BLaER1 treated with 17β-estradiol and CSF1 and Interleukin-3, amounts not matched to agents 10 nM and 100 nM (cell line): ENCODE results near the gene FBXW11.
"Not testable (repeated sequence)": the region's sequence is repeated elsewhere in the genome, so short reads cannot be mapped to it uniquely, and the experiment has no call there.

ENCODE experiments used
- H3K27ac ChIP-seq, 11 experiments: shearing (Covaris generic); formaldehyde crosslinking; 2 replicates each; pipeline ENCODE4 v1.8.1; 2022
- H3K27me3 ChIP-seq, 11 experiments: shearing (Covaris generic); formaldehyde crosslinking; 2 replicates each; pipeline ENCODE4 v1.8.1; 2022
- H3K36me3 ChIP-seq, 11 experiments: shearing (Covaris generic); formaldehyde crosslinking; 2 replicates each; pipeline ENCODE4 v1.8.1; 2022
- H3K4me1 ChIP-seq, 10 experiments: shearing (Covaris generic); formaldehyde crosslinking; 2 replicates each; pipeline ENCODE4 v1.8.1; 2022
- H3K4me2 ChIP-seq, 11 experiments: shearing (Covaris generic); formaldehyde crosslinking; 2 replicates each; pipeline ENCODE4 v1.8.1; 2022
- H3K4me3 ChIP-seq, 10 experiments: shearing (Covaris generic); formaldehyde crosslinking; 2 replicates each; pipeline ENCODE4 v1.8.1; 2022
- H3K9ac ChIP-seq, 11 experiments: shearing (Covaris generic); formaldehyde crosslinking; 2 replicates each; pipeline ENCODE4 v1.8.1; 2022
- H3K9me3 ChIP-seq, 11 experiments: shearing (Covaris generic); formaldehyde crosslinking; replicated peaks in 1 of 11; 2 replicates each; pipeline ENCODE4 v1.8.1; 2022
- H4K20me1 ChIP-seq, 11 experiments: shearing (Covaris generic); formaldehyde crosslinking; 2 replicates each; pipeline ENCODE4 v1.8.1; 2022
- Cebpa-rat ChIP-seq, 11 experiments: shearing (Covaris generic); IDR thresholded peaks; 2 replicates each; pipeline ENCODE4 v1.8.1; 2022

The FBXW11 gene

DNA sequence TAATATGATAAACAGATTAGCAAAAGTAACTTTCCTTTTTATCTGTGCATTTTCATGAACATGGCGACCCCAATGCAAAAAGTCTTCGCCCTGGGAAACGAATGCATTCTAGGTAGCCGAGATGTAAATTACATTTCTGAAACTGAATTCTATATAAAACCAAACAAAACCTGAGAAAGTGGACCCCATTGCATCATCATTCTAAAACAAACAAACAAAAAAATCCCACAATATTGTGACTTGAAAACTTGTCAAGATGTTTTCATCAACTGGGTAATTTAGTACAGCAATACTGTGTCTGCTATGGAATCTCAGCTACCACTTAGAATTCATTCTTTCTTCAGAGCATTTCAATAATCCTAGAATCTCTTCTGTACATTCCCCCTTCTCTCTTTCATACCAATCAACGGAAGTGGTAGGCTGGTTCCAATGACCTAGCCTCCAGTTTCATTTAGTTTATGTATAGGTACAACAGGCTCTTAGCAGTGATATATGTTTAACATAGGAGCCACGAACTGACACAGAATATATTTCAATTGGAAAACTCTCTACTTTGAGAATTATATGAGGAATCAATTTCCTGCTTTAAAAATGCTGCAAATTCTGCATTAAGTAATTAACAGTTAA is 85.6 kb downstream of the FBXW11 start:
- Histone ChIP-seq H3K27ac (no peak overlapping the region), H3K4me3 (no peak overlapping the region), H3K9me3 (peaks cover 17 to 24% (median 22%) of the 10 kb centered on the region in 11 experiments), H3K9ac (no peak overlapping the region), H3K36me3 (peaks cover 0 to 28% (median 17%) of the 10 kb centered on the region in 11 experiments; a peak in 18 of 22 replicates), H4K20me1 (peaks cover 36 to 97% (median 69%) of the 10 kb centered on the region in 11 experiments), H3K4me1 (peaks cover 0 to 14% (median 12%) of the 10 kb centered on the region in 10 experiments; a peak in 15 of 20 replicates), H3K27me3 (no peaks in the 10 kb centered on the region), H3K4me2 (no peak overlapping the region)
- no peak for TF ChIP-seq Cebpa-rat (IDR thresholded peaks at IDR 0.05)

- Histone ChIP-seq H4K20me1 (peaks cover 63 to 100% (median 96%) of the 10 kb centered on the region in 11 experiments; a peak in 21 of 22 replicates), H3K4me1 (peaks cover 20 to 48% (median 33%) of the 10 kb centered on the region in 10 experiments)
- H3K4me3 ChIP-seq, H3K36me3 ChIP-seq, H3K9ac ChIP-seq, H3K9me3 ChIP-seq, H3K27me3 ChIP-seq, H3K4me2 ChIP-seq, H3K27ac ChIP-seq: not testable (repeated sequence)
These were observed 90.7 kb downstream of the FBXW11 start for GRCh38 chr5:171915700-171916099.

DNA sequence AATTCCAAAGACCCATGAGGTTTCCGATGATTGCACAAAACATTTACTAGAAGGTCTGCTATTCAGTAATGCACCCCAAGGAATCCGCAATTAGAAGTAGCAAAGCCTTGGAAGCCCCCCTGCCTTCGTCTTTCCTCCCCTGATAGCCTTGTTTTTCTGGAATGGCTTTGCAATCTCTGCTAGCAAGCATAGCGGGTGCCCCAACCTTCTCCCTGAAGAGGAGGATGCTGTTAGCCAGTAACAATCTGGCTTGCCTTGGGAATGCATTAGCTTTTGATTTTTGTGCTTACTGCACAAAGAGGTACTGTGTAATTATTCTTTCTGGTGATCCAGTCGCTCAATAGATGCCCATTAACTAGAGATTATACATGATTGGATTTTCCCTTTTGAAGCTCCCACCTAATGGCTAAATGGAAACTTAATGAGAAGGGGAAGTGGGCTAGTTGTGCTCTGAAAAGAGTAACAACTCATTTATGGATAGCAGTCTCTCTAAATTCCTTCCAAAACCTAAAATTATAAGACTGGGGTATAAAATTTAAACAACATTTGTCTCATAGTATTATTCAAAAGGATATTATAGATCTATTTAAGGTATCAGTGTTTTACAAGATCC is 91.6 kb downstream of the FBXW11 start:
- H4K20me1 ChIP-seq, result peaks cover 62 to 99% (median 95%) of the 10 kb centered on the region in 11 experiments; a peak in 21 of 22 replicates
- peaks cover 7 to 17% (median 9%) of the 10 kb centered on the region in 11 experiments for H3K36me3 ChIP-seq
- H3K4me2 ChIP-seq, result no peak overlapping the region
- no peaks in the 10 kb centered on the region for H3K9me3 ChIP-seq
- TF ChIP-seq Cebpa-rat (IDR thresholded peaks at IDR 0.05), result no peak
- H3K4me1 ChIP-seq, result peaks cover 20 to 48% (median 33%) of the 10 kb centered on the region in 10 experiments
- no peak overlapping the region for H3K9ac ChIP-seq
- H3K4me3 ChIP-seq, result no peak overlapping the region
- H3K27ac ChIP-seq, result no peak overlapping the region
- no peaks in the 10 kb centered on the region for H3K27me3 ChIP-seq

DNA sequence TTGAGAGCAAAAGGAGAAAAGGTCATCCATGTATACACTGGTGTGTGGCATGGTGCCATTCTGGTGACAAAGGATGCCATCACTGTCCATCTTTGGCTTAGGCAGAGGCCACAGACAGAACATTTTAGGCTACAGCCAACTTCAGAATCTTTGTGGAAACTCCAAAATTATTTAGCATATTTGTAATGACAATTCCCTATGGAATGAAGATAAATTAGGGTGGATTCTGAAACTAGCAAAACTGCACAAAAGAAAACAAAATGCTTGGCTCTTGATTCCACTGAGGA is 92.5 kb downstream of the FBXW11 start:
- Histone ChIP-seq H3K4me1 (peaks cover 20 to 46% (median 32%) of the 10 kb centered on the region in 10 experiments), H4K20me1 (peaks cover 60 to 99% (median 93%) of the 10 kb centered on the region in 11 experiments; a peak in 21 of 22 replicates), H3K4me2 (peak overlapping the region; percentile 23 to 46 (median 38); a peak in 20 of 22 replicates), H3K9ac (no peak overlapping the region), H3K36me3 (peaks cover 16 to 26% (median 18%) of the 10 kb centered on the region in 11 experiments), H3K27ac (no peak overlapping the region), H3K9me3 (no peaks in the 10 kb centered on the region), H3K27me3 (no peaks in the 10 kb centered on the region), H3K4me3 (no peak overlapping the region)
- TF ChIP-seq Cebpa-rat (IDR thresholded peaks at IDR 0.05), result no peak

DNA sequence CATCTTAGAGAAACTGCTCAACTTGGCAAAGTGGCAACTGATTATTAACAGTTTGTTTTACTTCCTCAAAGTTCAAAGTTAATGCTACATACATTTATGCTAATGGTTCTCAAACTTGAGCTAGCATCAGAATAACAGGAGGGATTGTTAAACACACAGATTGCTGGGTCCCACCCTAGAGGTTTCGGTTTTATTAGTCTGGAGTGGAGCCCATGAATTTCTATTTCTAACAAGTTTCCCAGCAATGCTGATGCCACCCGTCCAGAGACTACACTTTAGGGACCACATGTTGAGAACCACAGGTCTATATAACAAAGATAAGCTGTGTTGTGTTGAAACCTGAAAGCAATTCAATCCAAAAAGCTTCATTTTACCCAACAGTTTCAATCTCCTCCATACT is 95.3 kb downstream of the FBXW11 start:
- no peak overlapping the region for H3K27ac ChIP-seq
- TF ChIP-seq Cebpa-rat (IDR thresholded peaks at IDR 0.05), result no peak
- H3K4me1 ChIP-seq, result peaks cover 30 to 45% (median 34%) of the 10 kb centered on the region in 10 experiments
- no peaks in the 10 kb centered on the region for H3K9me3 ChIP-seq
- H3K27me3 ChIP-seq, result no peaks in the 10 kb centered on the region
- no peak overlapping the region for H3K4me3 ChIP-seq
- no peak overlapping the region for H3K4me2 ChIP-seq
- H4K20me1 ChIP-seq, result peaks cover 70 to 99% (median 92%) of the 10 kb centered on the region in 11 experiments
- peaks cover 19 to 33% (median 25%) of the 10 kb centered on the region in 11 experiments for H3K36me3 ChIP-seq
- 0 out of 22 replicates have a peak overlapping the region, but pooled peaks of 1 of the 11 experiments have one; percentile 3 for H3K9ac ChIP-seq

DNA sequence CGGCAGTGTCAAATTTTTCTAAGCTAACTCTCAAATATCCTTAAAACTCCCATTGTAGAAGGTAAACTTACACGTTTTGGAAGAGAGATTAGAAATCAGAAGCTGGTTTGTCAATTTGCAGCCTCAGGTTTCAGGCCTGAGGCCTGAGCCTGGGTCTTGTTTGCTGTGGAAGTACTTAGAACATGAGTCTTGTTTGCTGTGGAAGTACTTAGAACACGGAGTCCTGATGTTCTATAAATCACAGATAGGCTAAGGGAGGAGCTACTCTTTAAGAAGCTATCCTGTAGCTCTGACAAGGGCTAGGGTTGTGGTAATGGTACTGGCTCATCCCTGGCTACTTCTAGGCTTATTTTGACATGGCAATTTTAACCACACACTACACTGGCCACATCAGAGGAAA is 97.8 kb downstream of the FBXW11 start:
- H3K4me2 ChIP-seq, result no peak overlapping the region
- H3K4me3 ChIP-seq, result no peak overlapping the region
- H3K36me3 ChIP-seq, result peaks cover 20 to 44% (median 30%) of the 10 kb centered on the region in 11 experiments
- no peak overlapping the region for H3K9ac ChIP-seq
- H3K4me1 ChIP-seq, result peaks cover 33 to 52% (median 39%) of the 10 kb centered on the region in 10 experiments
- H3K27ac ChIP-seq, result no peak overlapping the region
- no peak for TF ChIP-seq Cebpa-rat (IDR thresholded peaks at IDR 0.05)
- no peaks in the 10 kb centered on the region for H3K9me3 ChIP-seq
- no peaks in the 10 kb centered on the region for H3K27me3 ChIP-seq
- peaks cover 63 to 100% (median 97%) of the 10 kb centered on the region in 11 experiments for H4K20me1 ChIP-seq

- H3K4me1 ChIP-seq, result peaks cover 28 to 44% (median 34%) of the 10 kb centered on the region in 10 experiments
- no peak overlapping the region for H3K27ac ChIP-seq
- H3K27me3 ChIP-seq, result no peaks in the 10 kb centered on the region
- H3K36me3 ChIP-seq, result peaks cover 20 to 52% (median 35%) of the 10 kb centered on the region in 11 experiments
- no peak overlapping the region for H3K4me3 ChIP-seq
- H3K4me2 ChIP-seq, result no peak overlapping the region
- no peak overlapping the region for H3K9ac ChIP-seq
- no peak for TF ChIP-seq Cebpa-rat (IDR thresholded peaks at IDR 0.05)
- peaks cover 70 to 100% (median 96%) of the 10 kb centered on the region in 11 experiments for H4K20me1 ChIP-seq
- no peaks in the 10 kb centered on the region for H3K9me3 ChIP-seq
These were observed 98.6 kb downstream of the FBXW11 start for GRCh38 chr5:171907725-171908343.

DNA sequence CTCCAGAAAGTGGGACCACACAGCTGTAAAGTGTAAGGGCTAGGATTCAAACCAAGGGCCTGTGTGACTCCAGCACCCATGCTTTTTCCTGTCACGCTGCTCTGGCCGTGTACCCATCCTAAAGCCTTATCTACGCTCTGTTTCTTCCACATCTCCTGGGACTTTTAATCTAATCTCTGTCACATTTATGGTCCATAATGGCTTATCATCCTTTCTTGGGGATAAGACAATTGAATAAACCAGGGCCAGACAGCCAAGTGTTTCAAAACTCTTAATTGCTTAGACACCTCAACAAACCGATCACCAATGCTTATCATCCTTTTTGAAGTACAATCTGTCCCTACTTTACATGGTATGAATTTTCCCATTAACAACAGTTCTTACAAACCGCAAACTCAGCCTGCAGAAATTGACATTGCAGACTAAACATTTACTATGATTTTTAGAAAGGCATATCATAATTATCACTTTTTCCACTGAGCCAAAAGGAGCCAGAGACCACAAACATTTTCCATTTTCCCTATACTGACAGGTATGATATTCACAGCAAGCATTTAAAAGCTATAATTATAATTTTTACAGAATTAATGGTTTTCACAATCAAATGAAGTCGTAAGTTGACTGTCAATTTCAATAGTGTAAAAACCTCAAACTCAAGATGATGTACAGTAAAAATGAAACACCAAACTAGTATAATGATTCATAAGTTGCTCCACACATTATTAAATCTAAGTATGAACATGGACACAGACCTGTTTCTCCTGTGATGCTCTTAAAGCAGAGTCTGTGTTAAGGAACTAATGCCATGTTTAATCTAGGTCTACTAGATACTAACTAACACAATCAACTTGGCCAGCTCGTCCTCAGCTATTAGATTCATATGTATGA is 99.5 kb downstream of the FBXW11 start:
- H3K4me2 ChIP-seq, result peak overlapping the region; percentile 18 to 81 (median 61); a peak in 21 of 22 replicates
- H3K9ac ChIP-seq, result peak overlapping the region in 3 of 11 experiments; percentile 12 to 17 (median 13); a peak in 3 of 22 replicates
- peaks cover 68 to 100% (median 95%) of the 10 kb centered on the region in 11 experiments for H4K20me1 ChIP-seq
- H3K27ac ChIP-seq, result no peak overlapping the region
- H3K36me3 ChIP-seq, result peaks cover 20 to 61% (median 36%) of the 10 kb centered on the region in 11 experiments
- H3K4me3 ChIP-seq, result no peak overlapping the region
- H3K4me1 ChIP-seq, result peaks cover 25 to 41% (median 33%) of the 10 kb centered on the region in 10 experiments
- no peak for TF ChIP-seq Cebpa-rat (IDR thresholded peaks at IDR 0.05)
- no peaks in the 10 kb centered on the region for H3K27me3 ChIP-seq
- H3K9me3 ChIP-seq, result no peaks in the 10 kb centered on the region
